B cell (primary cell): Measurements from ENCODE around the gene TMEM109. TPM values are rescaled to one million over a fixed set of nuclear protein-coding genes. Genes with fewer than 3 reads are reported as not detected.

ENCODE experiments used
- ATAC-seq: fragments of 200-7000 bp; cut with Tn5 transposase; one replicate; pipeline ENCODE4 v1.10.0; 2021; ENCODE audit warnings: low read depth, mild to moderate bottlenecking, moderate number of reproducible peaks, moderate library complexity
- CTCF ChIA-PET: fragments of 350-600 bp; sonication (Branson Sonifier 250); formaldehyde crosslinking; loops from one replicate; lab custom pipeline; 2021; ENCODE audit warnings: antibody characterized with exemption, inconsistent platforms; lab: Charles Lee
- POLR2A ChIA-PET: fragments of 350-600 bp; sonication (Branson Sonifier 250); formaldehyde crosslinking; loops from one replicate; lab custom pipeline; 2021; ENCODE audit warnings: antibody characterized with exemption; lab: Charles Lee
- DNase-seq: peaks from one replicate; pipeline ENCODE4 v3.0.0; 2013
- H2AFZ ChIP-seq: 2 replicates; pipeline ENCODE4 v1.6.1; 2012; ENCODE audit warnings: mild to moderate bottlenecking, low read depth, low read length; ENCODE audit not compliant: insufficient read depth, poor library complexity, severe bottlenecking
- H3K27ac ChIP-seq, 2 donors: 1 replicate in 1 of 2; 2 replicates in 1 of 2; pipeline ENCODE4 v1.5.1; 2012 to 2013; ENCODE audit warnings: low read length in 2 of 2, mild to moderate bottlenecking in 2 of 2, moderate library complexity in 1 of 2
- H3K27me3 ChIP-seq, 4 experiments: fragments of 200-600 bp in 1 of 4; sonication (generic) in 1 of 4; replicated peaks in 1 of 4; 1 replicate in 2 of 4; 2 replicates in 2 of 4; pipeline versions ENCODE4 v1.6.1 to v1.7.0; 2013 to 2016; ENCODE audit warnings: low read length in 3 of 4, mild to moderate bottlenecking in 2 of 4, mixed read lengths in 1 of 4, moderate library complexity in 1 of 4; ENCODE audit not compliant: insufficient read depth in 4 of 4, control insufficient read depth in 3 of 4; ENCODE audit errors: control extremely low read depth in 1 of 4
- H3K36me3 ChIP-seq, 2 experiments: replicated peaks in 1 of 2; 1 replicate in 1 of 2; 2 replicates in 1 of 2; pipeline versions ENCODE4 v1.6.1 to v1.7.1; 2013; ENCODE audit warnings: low read length in 1 of 2; ENCODE audit not compliant: insufficient read depth in 2 of 2, control insufficient read depth in 1 of 2; ENCODE audit errors: control extremely low read depth in 1 of 2, extremely low read depth in 1 of 2
- H3K4me1 ChIP-seq, 2 donors: fragments of 200-600 bp in 1 of 2; sonication (generic) in 1 of 2; 1 replicate in 1 of 2; 2 replicates in 1 of 2; pipeline versions ENCODE4 v1.5.1 to v1.6.1; 2013 to 2017; ENCODE audit warnings: low read length in 2 of 2; ENCODE audit not compliant: control insufficient read depth in 2 of 2, insufficient read depth in 2 of 2
- H3K4me2 ChIP-seq: replicated peaks from 2 replicates; pipeline ENCODE3; 2012; ENCODE audit warnings: mild to moderate bottlenecking, low read depth, low read length; ENCODE audit not compliant: poor library complexity, severe bottlenecking
- H3K4me3 ChIP-seq, 5 experiments: fragments of 200-600 bp in 1 of 5; sonication (generic) in 1 of 5; 1 replicate in 3 of 5; 2 replicates in 2 of 5; pipeline versions ENCODE4 v1.5.1 to v1.7.0; 2011 to 2016; ENCODE audit warnings: low read length in 4 of 5, mild to moderate bottlenecking in 4 of 5, low read depth in 2 of 5, control low read depth in 1 of 5, moderate library complexity in 1 of 5; ENCODE audit not compliant: insufficient read depth in 1 of 5; ENCODE audit errors: control extremely low read depth in 1 of 5, extremely low read depth in 1 of 5
- H3K79me2 ChIP-seq: fragments of 200-600 bp; sonication (generic); one replicate; pipeline ENCODE4 v1.6.0; 2016; ENCODE audit warnings: low read length; ENCODE audit not compliant: control insufficient read depth, insufficient read depth
- H3K9ac ChIP-seq: fragments of 200-600 bp; sonication (generic); 2 replicates; pipeline ENCODE4 v1.6.1; 2017; ENCODE audit warnings: mild to moderate bottlenecking, low read length, moderate library complexity
- H3K9me3 ChIP-seq, 3 donors: one replicate each; pipeline versions ENCODE4 v1.6.1 to v1.7.1; 2013; ENCODE audit warnings: low read length in 2 of 3; ENCODE audit not compliant: control insufficient read depth in 2 of 3, insufficient read depth in 1 of 3; ENCODE audit errors: control extremely low read depth in 1 of 3
- H4K20me1 ChIP-seq: 2 replicates; pipeline ENCODE4 v1.6.0; 2012; ENCODE audit warnings: mild to moderate bottlenecking, low read length; ENCODE audit not compliant: insufficient read depth, control insufficient read depth, poor library complexity, severe bottlenecking
- H3K27ac Mint-ChIP-seq: one replicate; pipeline ENCODE4 v1.8.0; 2021; ENCODE audit warnings: mixed read lengths
- H3K27me3 Mint-ChIP-seq: one replicate; pipeline ENCODE4 v1.8.0; 2021; ENCODE audit warnings: mixed read lengths
- H3K4me1 Mint-ChIP-seq: one replicate; pipeline ENCODE4 v1.8.0; 2021; ENCODE audit warnings: mixed read lengths
- H3K4me3 Mint-ChIP-seq: one replicate; pipeline ENCODE4 v1.8.0; 2021; ENCODE audit warnings: mixed read lengths
- H3K9me3 Mint-ChIP-seq: one replicate; pipeline ENCODE4 v1.8.0; 2022; ENCODE audit warnings: mixed read lengths; ENCODE audit not compliant: insufficient read depth
- EZH2 ChIP-seq: IDR thresholded peaks from 2 replicates; pipeline ENCODE4 v1.6.1; 2012; ENCODE audit warnings: borderline replicate concordance, low read depth, mild to moderate bottlenecking, moderate library complexity, low read length; ENCODE audit not compliant: insufficient read depth, poor library complexity, severe bottlenecking
- WGBS: methylation state at CpG from one replicate; pipeline ENCODE4 v1.1.5; 2013; ENCODE audit warnings: missing lambda C conversion rate; ENCODE audit not compliant: insufficient coverage; 5-methylcytosine and 5-hydroxymethylcytosine counted together
- intact Hi-C: fragments of 100-400 bp; cut with micrococcal nuclease; formaldehyde crosslinking; loops from one replicate; pipeline ENCODE4 v1.10.0; 2022
- polyA plus RNA-seq: library from polyadenylated mRNA; depleted of rRNA; stranded (reverse); fragments of >200 nt; gene quantifications from 2 replicates; pipeline ENCODE4 v1.2.3, GENCODE V29; 2012
- total RNA-seq, 2 donors: library from RNA; stranded (reverse); fragments of 120-200 nt in 1 of 2; gene quantifications; 1 replicate in 1 of 2; 2 replicates in 1 of 2; pipeline versions ENCODE4 v1.2.3 to v1.2.4, GENCODE V29; 2013 to 2022
- TF ChIP-seq, protein P1 (sequence below): fragments of 200-600 bp; IDR thresholded peaks from one replicate; pipeline ENCODE4 v1.8.0; 2022; ENCODE audit warnings: antibody characterized with exemption, mild to moderate bottlenecking

The TMEM109 gene
- total and polyA plus RNA-seq, 2 donors (not counting 1 experiment from before 2014, with no cell fraction given) = 32.0 to 99.4 TPM

DNA sequence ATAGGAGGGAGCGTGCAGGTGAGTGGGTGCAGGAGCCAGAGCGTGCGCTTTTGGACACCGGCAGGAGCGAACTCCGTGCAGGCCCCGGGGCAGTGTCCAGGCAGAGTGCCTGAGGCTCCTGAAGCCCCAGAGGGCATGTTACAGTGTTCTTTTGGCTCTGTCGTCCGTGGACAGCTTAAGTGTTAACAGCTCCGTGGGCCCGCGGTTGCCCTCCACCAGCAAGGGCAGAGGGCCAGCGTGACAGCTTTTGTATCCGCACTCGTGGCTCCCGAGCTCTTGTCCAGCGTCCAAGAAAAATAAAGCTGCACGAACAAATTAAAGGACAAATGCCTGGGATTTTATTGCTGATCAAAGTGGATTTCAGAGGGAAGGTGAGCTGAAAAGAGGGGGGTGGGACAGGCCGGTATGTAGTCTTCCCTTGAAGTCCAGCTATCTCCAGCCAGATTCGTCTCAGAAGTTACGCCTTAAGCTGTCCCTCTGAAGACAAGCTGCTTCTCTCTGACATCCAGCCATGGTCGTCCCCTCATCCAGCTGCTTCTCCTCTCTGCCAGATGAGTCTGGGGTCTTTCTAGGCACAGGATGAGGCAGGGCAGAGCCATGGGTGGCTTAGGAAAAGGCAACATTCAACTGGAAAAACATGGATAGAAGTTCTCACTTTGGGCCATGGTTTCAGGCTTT lies 968 bp upstream of the TMEM109 start:
- peak overlapping the region in 1 of 5 experiments; percentile 61 for H3K4me3 ChIP-seq
- TF ChIP-seq EZH2 = no peak
- TF ChIP-seq, protein P1, sequence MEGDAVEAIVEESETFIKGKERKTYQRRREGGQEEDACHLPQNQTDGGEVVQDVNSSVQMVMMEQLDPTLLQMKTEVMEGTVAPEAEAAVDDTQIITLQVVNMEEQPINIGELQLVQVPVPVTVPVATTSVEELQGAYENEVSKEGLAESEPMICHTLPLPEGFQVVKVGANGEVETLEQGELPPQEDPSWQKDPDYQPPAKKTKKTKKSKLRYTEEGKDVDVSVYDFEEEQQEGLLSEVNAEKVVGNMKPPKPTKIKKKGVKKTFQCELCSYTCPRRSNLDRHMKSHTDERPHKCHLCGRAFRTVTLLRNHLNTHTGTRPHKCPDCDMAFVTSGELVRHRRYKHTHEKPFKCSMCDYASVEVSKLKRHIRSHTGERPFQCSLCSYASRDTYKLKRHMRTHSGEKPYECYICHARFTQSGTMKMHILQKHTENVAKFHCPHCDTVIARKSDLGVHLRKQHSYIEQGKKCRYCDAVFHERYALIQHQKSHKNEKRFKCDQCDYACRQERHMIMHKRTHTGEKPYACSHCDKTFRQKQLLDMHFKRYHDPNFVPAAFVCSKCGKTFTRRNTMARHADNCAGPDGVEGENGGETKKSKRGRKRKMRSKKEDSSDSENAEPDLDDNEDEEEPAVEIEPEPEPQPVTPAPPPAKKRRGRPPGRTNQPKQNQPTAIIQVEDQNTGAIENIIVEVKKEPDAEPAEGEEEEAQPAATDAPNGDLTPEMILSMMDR = no peak
- H3K4me1 Mint-ChIP-seq = peaks cover 75% of the 10 kb centered on the region

More for the DNA sequence above, 968 bp upstream of the TMEM109 start:
- H3K9me3 Mint-ChIP-seq = no peaks in the 10 kb centered on the region
- Histone ChIP-seq H3K27me3 (no peaks in the 10 kb centered on the region), H4K20me1 (peaks cover 17% of the 10 kb centered on the region), H3K36me3 (peaks cover 0 to 6% of the 10 kb centered on the region in 2 experiments), H2AFZ (peak overlapping the region; percentile 95), H3K4me2 (peak overlapping the region; percentile 96), H3K4me1 (peaks cover 59 to 79% of the 10 kb centered on the region in 2 donors), H3K79me2 (peaks cover 38% of the 10 kb centered on the region), H3K9ac (peak overlapping the region; percentile 89), H3K27ac (peak overlapping the region; percentile 87 to 96), H3K9me3 (no peaks in the 10 kb centered on the region)
- CTCF ChIA-PET = interaction anchor here (0.6 to 11.8 kb wide), 9 partner anchors 10 to 275 kb away, joined by 3 to 129 read pairs (median 5); partner anchors contain the start of gene PRPF19
- H3K27ac Mint-ChIP-seq = peak overlapping the region; percentile 98
- DNase-seq = peak; percentile 24
- POLR2A ChIA-PET = interaction anchor here (0.9 to 8.3 kb wide), 5 partner anchors 11 to 249 kb away, joined by 3 to 96 read pairs (median 5); partner anchors contain the start of genes SLC15A3, TMEM132A and VPS37C
- 98% methylated on average over 19 of the region's 22 CpGs for WGBS
- peak overlapping the region; percentile 97 for H3K4me3 Mint-ChIP-seq
- H3K27me3 Mint-ChIP-seq = no peaks in the 10 kb centered on the region
- intact Hi-C loops = loop anchor here (5.0 to 10.0 kb wide), 4 partner anchors 442 to 1248 kb away; partner anchors contain the start of genes FEN1, MS4A1, PATL1 and TMEM258
- ATAC-seq = no peak
